AG09309 (cell line): Measurements from ENCODE around the gene RFT1.

Source experiments
- DNase-seq: peaks from one replicate; pipeline ENCODE4 v3.0.0-alpha.2; 2010; ENCODE audit warnings: low read depth
- H3K4me3 ChIP-seq: 2 replicates; pipeline ENCODE4 v1.5.1; 2011; ENCODE audit warnings: mild to moderate bottlenecking, low read depth, low read length, moderate library complexity; ENCODE audit not compliant: control insufficient read depth
- TF ChIP-seq, protein P1 (sequence below): IDR thresholded peaks from 2 replicates; pipeline ENCODE4 v1.5.1; 2011; ENCODE audit warnings: mild to moderate bottlenecking, low read depth, low read length, inconsistent platforms; ENCODE audit not compliant: insufficient read depth, control insufficient read depth; ENCODE audit errors: missing control alignments

RFT1 gene

DNA sequence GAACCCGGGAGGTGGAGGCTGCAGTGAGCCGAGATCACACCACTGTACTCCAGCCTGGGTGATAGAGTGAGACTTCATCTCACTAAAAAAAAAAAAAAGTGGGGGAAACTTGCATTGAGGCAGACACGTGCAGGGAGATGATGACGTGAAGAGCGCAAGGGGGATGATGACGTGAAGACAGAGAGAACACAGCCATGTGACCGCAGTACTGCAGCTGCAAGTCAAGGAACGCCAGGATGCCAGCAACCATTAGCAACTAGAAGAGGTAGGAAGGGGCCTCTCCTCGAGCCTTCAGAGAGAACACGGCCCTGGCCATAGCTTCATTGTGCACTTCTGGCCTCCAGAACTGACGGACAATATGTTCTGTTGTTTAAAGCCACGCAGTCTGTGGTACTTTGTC is 28.3 kb downstream of the RFT1 start:
- TF ChIP-seq, protein P1, sequence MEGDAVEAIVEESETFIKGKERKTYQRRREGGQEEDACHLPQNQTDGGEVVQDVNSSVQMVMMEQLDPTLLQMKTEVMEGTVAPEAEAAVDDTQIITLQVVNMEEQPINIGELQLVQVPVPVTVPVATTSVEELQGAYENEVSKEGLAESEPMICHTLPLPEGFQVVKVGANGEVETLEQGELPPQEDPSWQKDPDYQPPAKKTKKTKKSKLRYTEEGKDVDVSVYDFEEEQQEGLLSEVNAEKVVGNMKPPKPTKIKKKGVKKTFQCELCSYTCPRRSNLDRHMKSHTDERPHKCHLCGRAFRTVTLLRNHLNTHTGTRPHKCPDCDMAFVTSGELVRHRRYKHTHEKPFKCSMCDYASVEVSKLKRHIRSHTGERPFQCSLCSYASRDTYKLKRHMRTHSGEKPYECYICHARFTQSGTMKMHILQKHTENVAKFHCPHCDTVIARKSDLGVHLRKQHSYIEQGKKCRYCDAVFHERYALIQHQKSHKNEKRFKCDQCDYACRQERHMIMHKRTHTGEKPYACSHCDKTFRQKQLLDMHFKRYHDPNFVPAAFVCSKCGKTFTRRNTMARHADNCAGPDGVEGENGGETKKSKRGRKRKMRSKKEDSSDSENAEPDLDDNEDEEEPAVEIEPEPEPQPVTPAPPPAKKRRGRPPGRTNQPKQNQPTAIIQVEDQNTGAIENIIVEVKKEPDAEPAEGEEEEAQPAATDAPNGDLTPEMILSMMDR = no peak
- no peak for DNase-seq
- no peak overlapping the region for H3K4me3 ChIP-seq

DNA sequence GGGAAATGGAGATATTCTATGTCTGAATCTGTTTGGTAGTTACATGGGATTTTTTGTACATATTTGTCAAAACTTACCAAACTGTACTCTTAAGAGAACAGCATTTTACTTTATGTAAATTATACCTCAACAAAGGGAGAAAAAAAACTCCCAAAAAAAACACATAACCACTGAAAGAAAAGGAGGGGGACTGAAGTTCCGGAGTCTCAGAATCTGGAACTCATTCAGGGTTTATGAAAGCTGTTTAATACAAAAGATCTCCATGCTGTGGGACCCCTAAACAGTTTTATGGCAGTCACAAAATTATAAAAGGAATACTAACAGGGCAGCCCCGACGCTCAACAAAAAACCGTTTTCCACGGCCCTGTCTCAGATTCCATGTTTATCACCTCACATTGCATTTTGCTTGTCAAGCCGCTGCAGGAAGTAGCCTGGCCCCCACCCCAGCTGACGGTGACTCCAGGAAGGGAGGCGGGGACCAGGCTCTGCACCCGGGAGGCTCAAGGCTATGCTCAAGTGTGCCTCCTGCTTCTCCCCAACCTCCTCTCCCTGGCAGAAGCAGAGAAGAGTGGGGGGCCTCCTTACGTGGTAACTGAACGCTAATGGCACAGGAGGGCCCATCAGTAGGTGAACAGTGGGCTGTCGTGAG is 29.3 kb downstream of the RFT1 start:
- TF ChIP-seq, protein P1 = no peak
- no peak overlapping the region for H3K4me3 ChIP-seq
- DNase-seq = no peak

DNA sequence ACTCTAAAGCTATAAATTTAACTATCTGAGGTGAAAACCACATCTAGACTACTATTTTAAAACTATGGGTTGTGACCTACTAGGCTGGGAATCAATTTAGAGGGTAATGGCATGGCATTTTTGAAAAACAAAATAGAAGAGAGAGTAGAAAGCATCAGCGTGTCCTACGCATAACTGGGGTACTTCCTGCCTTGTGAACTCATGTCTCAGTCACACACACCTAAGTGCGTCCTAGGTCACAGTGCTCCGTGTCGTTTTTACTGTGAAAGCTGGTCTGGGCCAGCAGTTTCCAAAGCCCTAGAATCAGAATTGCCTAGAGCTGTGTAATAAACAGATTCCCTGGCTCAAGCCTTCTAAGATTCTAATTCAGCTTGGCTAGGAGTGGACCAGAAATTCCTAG is 32.3 kb downstream of the RFT1 start:
- H3K4me3 ChIP-seq = no peak overlapping the region
- TF ChIP-seq, protein P1 = no peak
- DNase-seq = no peak

DNA sequence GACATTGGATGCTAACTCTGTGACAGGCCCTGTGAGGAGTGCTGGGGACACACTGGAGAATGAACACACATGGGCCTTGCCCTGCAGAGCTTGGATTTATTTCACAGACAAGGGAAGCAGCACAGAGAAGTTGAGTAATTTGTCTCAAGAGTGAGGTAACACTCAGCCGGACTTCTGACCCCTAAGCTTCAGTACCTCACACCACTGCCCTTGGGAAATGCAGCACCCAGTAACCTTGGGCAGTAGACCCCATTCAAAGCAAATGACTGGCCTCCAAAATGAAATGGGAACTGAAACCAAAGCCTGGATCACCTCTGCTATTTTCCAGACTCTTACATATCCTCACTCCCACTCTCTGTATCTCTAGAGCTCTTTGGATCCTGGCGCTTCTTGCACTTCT is 37.3 kb downstream of the RFT1 start:
- TF ChIP-seq, protein P1 = no peak
- H3K4me3 ChIP-seq = no peak overlapping the region
- no peak for DNase-seq

DNA sequence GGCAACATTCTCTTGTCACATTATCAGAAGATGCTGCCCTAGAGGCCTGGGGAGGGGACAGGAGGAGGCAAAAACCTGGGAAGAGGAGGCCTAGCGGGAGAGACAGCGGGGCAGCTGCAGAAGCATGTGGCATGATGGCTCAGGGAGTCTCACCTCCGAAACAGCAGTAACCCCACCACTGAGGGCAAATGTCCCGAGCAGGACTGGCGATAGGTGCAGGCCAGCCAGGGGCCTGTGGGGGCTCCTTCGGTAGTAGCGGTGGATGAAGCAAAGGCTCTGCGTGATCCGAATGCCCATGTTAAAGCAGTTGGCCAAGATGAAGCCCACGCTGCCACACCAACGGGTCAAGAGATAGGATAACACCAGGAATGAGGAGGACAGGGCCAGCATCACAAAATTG is 38.0 kb downstream of the RFT1 start:
- TF ChIP-seq, protein P1 = no peak
- no peak overlapping the region for H3K4me3 ChIP-seq
- DNase-seq = no peak

DNA sequence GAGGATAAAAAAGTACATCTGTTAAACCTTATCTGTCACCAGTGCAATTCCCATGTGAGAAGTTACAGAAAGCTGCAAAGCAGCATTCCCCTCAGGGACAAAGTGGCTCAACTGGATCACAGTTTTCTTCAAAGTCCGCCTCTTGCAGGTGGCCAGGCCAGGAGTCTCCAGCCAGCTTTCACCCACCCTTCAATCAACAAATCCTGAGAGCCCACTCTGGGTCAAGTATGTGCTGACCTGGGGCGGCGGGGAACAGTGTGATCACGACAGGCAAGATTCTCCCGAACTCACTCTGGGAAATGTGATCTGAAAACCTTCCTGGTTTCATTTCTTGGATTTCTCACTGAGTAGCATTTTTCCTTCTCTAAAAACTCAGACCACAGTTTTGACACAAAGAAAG is 39.2 kb downstream of the RFT1 start:
- no peak overlapping the region for H3K4me3 ChIP-seq
- TF ChIP-seq, protein P1 = no peak
- DNase-seq = no peak

DNA sequence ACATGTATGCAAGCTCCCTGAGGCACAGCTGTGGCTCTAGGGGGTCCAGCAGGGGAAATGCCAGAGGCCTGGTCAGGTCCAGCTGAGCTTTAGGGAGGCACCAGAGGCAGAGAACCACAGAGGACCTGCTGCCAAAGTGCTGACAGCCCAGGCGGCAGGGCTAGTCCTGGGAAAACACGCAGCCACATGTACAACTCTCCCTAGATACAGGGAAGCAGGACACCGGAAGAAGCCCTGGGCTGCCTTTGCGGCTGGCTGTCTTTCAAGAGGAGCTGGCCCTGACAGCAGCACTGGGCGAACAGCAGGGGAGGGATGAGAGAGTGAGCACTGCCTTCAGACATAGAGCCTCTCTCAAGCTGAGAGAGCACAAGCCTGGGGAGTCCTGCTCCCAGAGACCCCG is 40.7 kb downstream of the RFT1 start:
- DNase-seq = no peak
- TF ChIP-seq, protein P1 = no peak
- H3K4me3 ChIP-seq = no peak overlapping the region
